HG03469 (cell line): ENCODE measurements around the gene FANCC.

Source experiments
- ATAC-seq: cut with Tn5 transposase; IDR thresholded peaks from one replicate; pipeline ENCODE4 v1.9.1; 2021; ENCODE audit warnings: mild to moderate bottlenecking, moderate library complexity, moderate number of reproducible peaks; ENCODE audit not compliant: unreplicated experiment

FANCC gene

DNA sequence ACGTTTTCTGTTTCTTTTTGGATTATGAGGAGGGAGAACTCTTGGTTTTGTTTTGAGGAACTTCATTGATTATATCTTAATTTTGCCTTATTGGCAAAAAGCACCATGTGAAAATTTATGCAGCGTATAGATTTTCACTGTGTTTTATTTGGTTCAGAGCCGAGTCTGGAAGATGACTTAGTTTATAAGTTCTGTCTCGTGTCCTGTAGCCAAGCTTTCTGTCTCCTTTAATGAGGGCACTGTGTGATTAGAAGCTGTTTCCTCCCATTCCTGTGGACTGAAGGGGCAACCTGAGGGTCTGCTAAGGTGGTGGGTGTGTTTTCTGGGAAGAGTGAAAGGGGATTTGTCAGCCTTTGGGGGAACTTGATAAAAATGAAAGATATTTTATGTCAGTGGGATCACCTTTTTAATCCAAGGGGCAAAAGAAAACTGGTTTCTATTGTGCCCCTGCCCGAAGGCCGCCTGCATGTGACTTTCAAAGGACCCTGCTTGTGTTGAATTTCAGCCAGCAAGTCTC, 262.1 kb downstream of the FANCC start:
- ATAC-seq, result no peak

DNA sequence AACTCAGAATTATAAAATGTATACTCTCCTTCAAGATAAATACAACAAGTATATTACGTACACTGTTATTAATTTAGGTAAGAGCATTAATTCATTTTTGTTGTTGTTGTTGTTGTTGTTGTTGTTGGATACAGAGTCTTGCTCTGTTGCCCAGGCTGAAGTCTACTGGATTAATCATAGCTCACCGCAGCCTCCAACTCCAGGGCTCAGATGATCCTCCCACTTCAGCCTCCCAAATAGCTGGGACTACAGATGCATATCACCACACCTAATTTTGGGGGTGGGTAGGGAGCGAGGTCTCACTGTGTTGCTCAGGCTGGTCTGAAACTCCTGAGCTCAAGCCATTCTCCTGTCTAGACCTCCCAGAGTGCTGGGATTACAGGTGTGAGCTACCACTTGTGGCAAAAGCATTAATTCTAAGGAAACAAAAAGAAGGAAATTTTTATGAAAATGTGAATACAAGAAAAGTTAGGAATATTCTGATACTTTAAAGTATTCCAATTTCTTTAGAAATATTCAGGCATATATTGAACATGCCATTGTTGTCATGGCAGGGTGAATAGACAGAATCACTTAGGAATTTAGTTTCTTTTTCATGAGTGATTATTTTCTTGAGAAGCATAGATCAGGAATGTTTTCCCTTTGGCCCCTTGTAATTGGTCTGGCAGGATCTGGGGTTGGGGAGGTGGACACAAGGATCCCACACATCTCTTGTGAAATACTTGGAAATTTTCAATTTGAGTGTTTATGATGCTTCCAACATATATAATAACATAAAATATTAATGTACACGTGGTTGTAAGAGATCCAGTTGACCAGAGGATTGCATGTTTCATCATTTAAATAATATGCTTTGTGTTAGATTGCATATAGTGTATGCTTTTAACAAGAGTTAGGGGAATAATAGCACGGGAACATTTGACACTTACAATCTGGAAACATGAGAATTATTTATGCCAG, 263.6 kb downstream of the FANCC start:
- no peak for ATAC-seq

DNA sequence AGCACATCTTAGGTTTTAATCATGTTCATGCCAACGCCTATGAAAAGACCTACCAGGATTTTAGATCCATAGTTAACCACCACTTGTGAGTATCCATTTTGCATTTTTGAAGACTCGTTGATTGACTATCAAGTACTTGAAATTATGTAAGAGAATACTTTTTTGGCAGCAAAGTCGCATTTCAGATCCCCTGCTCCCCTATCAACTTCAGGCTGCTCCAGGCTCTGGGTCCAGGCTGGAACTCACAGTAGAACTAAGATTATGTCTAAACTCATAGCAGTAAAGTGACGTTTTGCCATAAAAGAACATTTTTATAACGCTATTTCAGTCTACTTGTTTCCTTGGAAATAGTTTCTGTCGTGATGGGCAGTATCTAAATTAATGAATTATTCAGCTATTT, 267.7 kb downstream of the FANCC start:
- no peak for ATAC-seq
